Vagina (tissue), 2 donors: ENCODE data around the gene TMEM178B.

Source experiments
- POLR2A ChIP-seq, 2 donors: fragments of 450-650 bp; IDR thresholded peaks; one replicate each; pipeline ENCODE4 v1.6.1; 2017; ENCODE audit warnings: antibody characterized with exemption in 2 of 2, mild to moderate bottlenecking in 2 of 2, moderate library complexity in 2 of 2
- POLR2AphosphoS5 ChIP-seq, 2 donors: sonication (generic); formaldehyde crosslinking; IDR thresholded peaks; one replicate each; pipeline ENCODE4 v1.9.0; 2017; ENCODE audit warnings: antibody characterized with exemption in 2 of 2, mild to moderate bottlenecking in 2 of 2, low read depth in 1 of 2; ENCODE audit not compliant: insufficient read depth in 1 of 2
- TF ChIP-seq, protein P1 (sequence below), 3 experiments: fragments of 450-650 bp in 2 of 3; fragments of 200-600 bp in 1 of 3; sonication (generic) in 1 of 3; IDR thresholded peaks; one replicate each; pipeline ENCODE4 v1.5.1; 2017 to 2019; ENCODE audit warnings: antibody characterized with exemption in 3 of 3, mild to moderate bottlenecking in 2 of 3, moderate library complexity in 2 of 3

DNA sequence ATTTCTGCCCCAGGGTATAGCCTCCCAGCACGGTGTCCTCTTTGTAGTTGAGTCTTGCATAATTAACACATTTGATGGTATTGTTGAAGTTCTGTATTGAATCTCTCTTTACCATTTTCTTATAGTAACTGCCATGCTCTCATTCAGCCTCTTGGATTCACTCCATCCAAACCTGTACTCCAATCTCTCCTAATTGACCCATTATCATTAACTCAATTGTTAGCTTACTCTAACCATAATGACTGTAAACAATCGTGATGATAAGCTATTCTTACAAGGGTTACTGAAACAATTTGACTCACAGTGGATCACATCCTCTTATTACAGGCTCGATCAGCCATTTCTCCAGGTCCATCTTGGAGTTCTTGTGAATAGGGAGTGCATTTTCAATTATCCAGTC lies 285.4 kb downstream of the TMEM178B start:
- TF ChIP-seq, protein P1, sequence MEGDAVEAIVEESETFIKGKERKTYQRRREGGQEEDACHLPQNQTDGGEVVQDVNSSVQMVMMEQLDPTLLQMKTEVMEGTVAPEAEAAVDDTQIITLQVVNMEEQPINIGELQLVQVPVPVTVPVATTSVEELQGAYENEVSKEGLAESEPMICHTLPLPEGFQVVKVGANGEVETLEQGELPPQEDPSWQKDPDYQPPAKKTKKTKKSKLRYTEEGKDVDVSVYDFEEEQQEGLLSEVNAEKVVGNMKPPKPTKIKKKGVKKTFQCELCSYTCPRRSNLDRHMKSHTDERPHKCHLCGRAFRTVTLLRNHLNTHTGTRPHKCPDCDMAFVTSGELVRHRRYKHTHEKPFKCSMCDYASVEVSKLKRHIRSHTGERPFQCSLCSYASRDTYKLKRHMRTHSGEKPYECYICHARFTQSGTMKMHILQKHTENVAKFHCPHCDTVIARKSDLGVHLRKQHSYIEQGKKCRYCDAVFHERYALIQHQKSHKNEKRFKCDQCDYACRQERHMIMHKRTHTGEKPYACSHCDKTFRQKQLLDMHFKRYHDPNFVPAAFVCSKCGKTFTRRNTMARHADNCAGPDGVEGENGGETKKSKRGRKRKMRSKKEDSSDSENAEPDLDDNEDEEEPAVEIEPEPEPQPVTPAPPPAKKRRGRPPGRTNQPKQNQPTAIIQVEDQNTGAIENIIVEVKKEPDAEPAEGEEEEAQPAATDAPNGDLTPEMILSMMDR (IDR thresholded peaks at IDR 0.05) = no peak
- no peak for TF ChIP-seq POLR2A (IDR thresholded peaks at IDR 0.05)
- no peak for TF ChIP-seq POLR2AphosphoS5 (IDR thresholded peaks at IDR 0.05; ENCODE audit: insufficient read depth in 1 of 2, low read depth in 1 of 2)
